Liver (tissue), 3 donors: Measurements from ENCODE around the gene CHRNA5.

Experiments used
- CTCF ChIP-seq: fragments of 150-350 bp; IDR thresholded peaks from 2 replicates; pipeline ENCODE4 v1.5.1; 2017; ENCODE audit warnings: improper control_type of control experiment, low read depth, low read length; ENCODE audit not compliant: missing input control
- FOXA1 ChIP-seq: IDR thresholded peaks from 2 replicates; pipeline ENCODE4 v1.6.1; 2016; ENCODE audit warnings: antibody characterized with exemption
- JUND ChIP-seq, 2 donors: IDR thresholded peaks; 2 replicates each; pipeline ENCODE4 v1.6.1; 2016; ENCODE audit warnings: antibody characterized with exemption in 2 of 2
- MAX ChIP-seq: IDR thresholded peaks from 2 replicates; pipeline ENCODE4 v1.6.1; 2016; ENCODE audit warnings: antibody characterized with exemption
- RAD21 ChIP-seq, 2 donors: IDR thresholded peaks; 2 replicates each; pipeline ENCODE4 v1.6.1; 2016; ENCODE audit warnings: antibody characterized with exemption in 2 of 2, mild to moderate bottlenecking in 2 of 2
- REST ChIP-seq: IDR thresholded peaks from 2 replicates; pipeline ENCODE4 v1.6.1; 2016; ENCODE audit warnings: antibody characterized with exemption, mild to moderate bottlenecking
- TAF1 ChIP-seq: conservative IDR thresholded peaks from 2 replicates; pipeline ENCODE4 v1.6.1; 2016; ENCODE audit warnings: antibody characterized with exemption, mild to moderate bottlenecking
- YY1 ChIP-seq: IDR thresholded peaks from 2 replicates; pipeline ENCODE4 v1.6.1; 2016; ENCODE audit warnings: antibody characterized with exemption, mild to moderate bottlenecking
- donor health status: healthy.
- donor health status: healthy.

GRCh38 chr15:78620527-78621421, 55.5 kb downstream of the CHRNA5 start, which contains the start of gene CHRNA3:
- no peak for TF ChIP-seq JUND (IDR thresholded peaks at IDR 0.05)
- TF ChIP-seq CTCF = no peak
- no peak for TF ChIP-seq YY1
- no peak for TF ChIP-seq RAD21 (IDR thresholded peaks at IDR 0.05)
- TF ChIP-seq MAX = no peak
- TF ChIP-seq REST = no peak
- TF ChIP-seq FOXA1 = no peak
- TF ChIP-seq TAF1 = no peak
